ENCODE results near the gene ERG. TPM values are rescaled to one million over a fixed set of nuclear protein-coding genes. Genes with fewer than 3 reads are reported as not detected.

Gene ERG
- total and polyA plus RNA-seq, 12 donors: 4.0 to 16.3 (median 11.2) TPM

- 81 to 92% (median 86%) methylated on average over 3 of the region's 3 CpGs for WGBS, 4 donors
- H3K27ac ChIP-seq: no peak overlapping the region
Observed at GRCh38 chr21:38350684-38351083, 147.6 kb downstream of the ERG start.

GRCh38 chr21:38349977-38350376 is 148.3 kb downstream of the ERG start:
- WGBS, 4 donors: 94 to 98% (median 95%) methylated on average over 2 of the region's 2 CpGs
- H3K4me3 ChIP-seq: no peak overlapping the region
- H3K27me3 ChIP-seq: no peaks in the 10 kb centered on the region
- H3K4me1 ChIP-seq (replicated peaks in 1 of 2): no peaks in the 10 kb centered on the region
- H3K9me3 ChIP-seq (replicated peaks in 1 of 3): no peaks in the 10 kb centered on the region
- H3K27ac ChIP-seq: no peak overlapping the region
- no peak for TF ChIP-seq POLR2A (IDR thresholded peaks at IDR 0.05)
- no peak for TF ChIP-seq CTCF (IDR thresholded peaks at IDR 0.05)
- no peak for DNase-seq
- no peaks in the 10 kb centered on the region for H3K36me3 ChIP-seq (replicated peaks in 1 of 2)
- intact Hi-C loops (cut with DNase I): loop anchor here in 1 of 2 donors (2.0 to 10.0 kb wide), 2 partner anchors 131 to 635 kb away; no protein-coding TSS in a partner anchor

More at GRCh38 chr21:38350684-38351083, 147.6 kb downstream of the ERG start:
- Histone ChIP-seq H3K9me3 (replicated peaks in 1 of 3) (no peaks in the 10 kb centered on the region), H3K36me3 (replicated peaks in 1 of 2) (no peaks in the 10 kb centered on the region), H3K4me3 (no peak overlapping the region), H3K4me1 (replicated peaks in 1 of 2) (no peaks in the 10 kb centered on the region), H3K27me3 (no peaks in the 10 kb centered on the region)
- intact Hi-C loops (cut with DNase I): loop anchor here in 1 of 2 donors (2.0 to 10.0 kb wide), 2 partner anchors 132 to 636 kb away; no protein-coding TSS in a partner anchor
- no peak for TF ChIP-seq CTCF (IDR thresholded peaks at IDR 0.05)
- no peak for TF ChIP-seq POLR2A (IDR thresholded peaks at IDR 0.05)
- DNase-seq: peak in 1 of 7 donors; percentile 30

- no peak overlapping the region for H3K27ac ChIP-seq
- DNase-seq: no peak
- intact Hi-C loops (cut with DNase I): no loop called here
- H3K4me1 ChIP-seq (replicated peaks in 1 of 2): no peaks in the 10 kb centered on the region
- no peaks in the 10 kb centered on the region for H3K27me3 ChIP-seq
- 58 to 69% (median 66%) methylated on average over 10 of the region's 10 CpGs for whole genome bisulfite sequencing, 4 donors
- no peaks in the 10 kb centered on the region for H3K36me3 ChIP-seq (replicated peaks in 1 of 2)
- H3K9me3 ChIP-seq (replicated peaks in 1 of 3): no peaks in the 10 kb centered on the region
- TF ChIP-seq CTCF (IDR thresholded peaks at IDR 0.05) (no peak), POLR2A (IDR thresholded peaks at IDR 0.05) (no peak)
- H3K4me3 ChIP-seq: no peak overlapping the region
Observed at GRCh38 chr21:38349111-38349746, 149.0 kb downstream of the ERG start.

- Histone ChIP-seq H3K27me3 (no peaks in the 10 kb centered on the region), H3K4me3 (no peak overlapping the region), H3K9me3 (replicated peaks in 1 of 3) (no peaks in the 10 kb centered on the region), H3K4me1 (replicated peaks in 1 of 2) (no peaks in the 10 kb centered on the region), H3K36me3 (replicated peaks in 1 of 2) (no peaks in the 10 kb centered on the region), H3K27ac (no peak overlapping the region)
- DNase-seq: no peak
- TF ChIP-seq POLR2A (IDR thresholded peaks at IDR 0.05): no peak
- no peak for TF ChIP-seq CTCF (IDR thresholded peaks at IDR 0.05)
- intact Hi-C loops (cut with DNase I): no loop called here
- WGBS, 4 donors: 79 to 88% (median 81%) methylated on average over 5 of the region's 5 CpGs
Observed at GRCh38 chr21:38346286-38346685, 152.0 kb downstream of the ERG start.

Measured in adrenal gland (tissue), 12 donors.